HepG2 (cell line): Measurements from ENCODE around the gene SCFD1. TPM values are rescaled to one million over a fixed set of nuclear protein-coding genes. Genes with fewer than 3 reads are reported as not detected.

Experiments used
- ATAC-seq: fragments of 200-7000 bp; cut with Tn5 transposase; 3 replicates; pipeline ENCODE4 v1.9.1; 2020; ENCODE audit warnings: mild to moderate bottlenecking, moderate library complexity
- BruUV-seq: library from RNA; stranded (reverse); fragments of 400-500 nt; replicated peaks from 2 replicates; lab custom pipeline; 2021; lab: Mats Ljungman, UMichigan
- CTCF ChIA-PET: fragments of 300-600 bp; formaldehyde crosslinking; extraction: SDS; loops from one replicate; lab custom pipeline; 2021; ENCODE audit warnings: low total read pairs, inconsistent platforms, low intra/inter-chr PET ratio; lab: Yijun Ruan, JAX
- POLR2A ChIA-PET: fragments of 350-600 bp; sonication (Branson Sonifier 250); formaldehyde crosslinking; loops from one replicate; lab custom pipeline; 2020; ENCODE audit warnings: antibody characterized with exemption, inconsistent platforms; lab: Yijun Ruan, JAX
- DNase-seq: peaks from one replicate; pipeline ENCODE4 v3.0.0-alpha.2; 2015; ENCODE audit warnings: low spot score
- FAIRE-seq: peaks from 3 replicates; lab custom pipeline; 2011; peaks lifted over from hg19 to GRCh38; lab: Jason Lieb, UNC
- H2AFZ ChIP-seq: one replicate; pipeline ENCODE4 v1.6.1; 2011; ENCODE audit warnings: low read length, inconsistent platforms
- H3K27ac ChIP-seq: fragments of 300-600 bp; 3 replicates; pipeline ENCODE4 v1.8.0; 2011; ENCODE audit warnings: mixed run types, mild to moderate bottlenecking, mixed read lengths, low read length, inconsistent platforms; ENCODE audit not compliant: insufficient read depth; ENCODE audit errors: extremely low read length
- H3K27me3 ChIP-seq, 2 experiments: fragments of 200-600 bp in 1 of 2; 2 replicates in 1 of 2; 3 replicates in 1 of 2; pipeline versions ENCODE4 v1.6.0 to v1.8.0; 2011; ENCODE audit warnings: low read length in 2 of 2, mild to moderate bottlenecking in 2 of 2, moderate library complexity in 2 of 2, inconsistent platforms in 1 of 2; ENCODE audit not compliant: insufficient read depth in 2 of 2, control insufficient read depth in 1 of 2
- H3K36me3 ChIP-seq, 2 experiments: fragments of 200-600 bp in 1 of 2; replicated peaks in 1 of 2; 2 replicates in 1 of 2; 3 replicates in 1 of 2; pipeline versions ENCODE4 v1.5.1 to v1.8.0; 2011; ENCODE audit warnings: low read length in 2 of 2, inconsistent platforms in 1 of 2; ENCODE audit not compliant: insufficient read depth in 2 of 2, control insufficient read depth in 1 of 2
- H3K4me1 ChIP-seq: 2 replicates; pipeline ENCODE4 v1.5.1; 2012; ENCODE audit warnings: low read length, inconsistent platforms; ENCODE audit not compliant: insufficient read depth
- H3K4me2 ChIP-seq: 2 replicates; pipeline ENCODE4 v1.6.0; 2011; ENCODE audit warnings: low read depth, low read length, inconsistent platforms
- H3K4me3 ChIP-seq, 3 experiments: fragments of 200-600 bp in 1 of 3; sonication (generic), shearing (Covaris generic) in 1 of 3; replicated peaks in 1 of 3; 2 replicates each; pipeline ENCODE4 v1.5.1; 2011 to 2016; ENCODE audit warnings: low read length in 3 of 3, inconsistent platforms in 2 of 3, low read depth in 2 of 3, mild to moderate bottlenecking in 2 of 3, control low read depth in 1 of 3, mixed read lengths in 1 of 3; ENCODE audit not compliant: insufficient read depth in 1 of 3
- H3K79me2 ChIP-seq: one replicate; pipeline ENCODE4 v1.6.1; 2011; ENCODE audit warnings: low read length, inconsistent platforms; ENCODE audit not compliant: insufficient read depth
- H3K9ac ChIP-seq: 2 replicates; pipeline ENCODE4 v1.6.0; 2011; ENCODE audit warnings: mild to moderate bottlenecking, low read depth, low read length, inconsistent platforms; ENCODE audit not compliant: insufficient read depth
- H3K9me3 ChIP-seq: 2 replicates; pipeline ENCODE4 v1.5.1; 2012; ENCODE audit warnings: mild to moderate bottlenecking, low read length
- H4K20me1 ChIP-seq: 2 replicates; pipeline ENCODE4 v1.6.0; 2011; ENCODE audit warnings: inconsistent platforms, mild to moderate bottlenecking, low read length, moderate library complexity; ENCODE audit not compliant: insufficient read depth
- ATF7 ChIP-seq, 2 experiments: fragments of 450-650 bp in 1 of 2; sonication (generic) in 1 of 2; formaldehyde crosslinking in 1 of 2; IDR thresholded peaks; 2 replicates each; pipeline versions ENCODE4 v1.4.0 to v1.6.1; 2016 to 2020; ENCODE audit warnings: antibody characterized with exemption in 1 of 2, mild to moderate bottlenecking in 1 of 2, missing genetic modification reagents in 1 of 2
- CAMTA2 ChIP-seq: sonication (generic); formaldehyde crosslinking; IDR thresholded peaks from 2 replicates; pipeline ENCODE4 v1.4.0; 2020; ENCODE audit warnings: mild to moderate bottlenecking, missing genetic modification reagents, borderline replicate concordance
- NFE2L1 ChIP-seq: sonication (generic); formaldehyde crosslinking; IDR thresholded peaks from 2 replicates; pipeline ENCODE4 v1.4.0; 2020; ENCODE audit warnings: missing genetic modification reagents, mild to moderate bottlenecking, borderline replicate concordance
- PPARG ChIP-seq: conservative IDR thresholded peaks from 2 replicates; pipeline ENCODE4 v1.6.1; 2016; ENCODE audit warnings: missing biosample characterization, missing genetic modification reagents
- PRDM15 ChIP-seq: sonication (generic); formaldehyde crosslinking; IDR thresholded peaks from 2 replicates; pipeline ENCODE4 v1.4.0; 2020; ENCODE audit warnings: missing genetic modification reagents
- SRSF9 ChIP-seq: fragments of 200-400 bp; formaldehyde crosslinking; IDR thresholded peaks from 2 replicates; pipeline ENCODE4 v1.6.1; 2018; ENCODE audit warnings: borderline replicate concordance, mild to moderate bottlenecking, low read depth, low read length; ENCODE audit not compliant: insufficient read depth, poor library complexity, severe bottlenecking
- SSRP1 ChIP-seq: IDR thresholded peaks from 2 replicates; pipeline ENCODE4 v1.6.1; 2016; ENCODE audit warnings: control low read depth
- ZBTB8A ChIP-seq: sonication (generic); formaldehyde crosslinking; IDR thresholded peaks from 2 replicates; pipeline ENCODE4 v1.4.0; 2020; ENCODE audit warnings: mild to moderate bottlenecking, low read depth, missing genetic modification reagents, borderline replicate concordance
- ZNF253 ChIP-seq: sonication (generic); formaldehyde crosslinking; IDR thresholded peaks from 2 replicates; pipeline ENCODE4 v1.8.0; 2022; ENCODE audit warnings: mild to moderate bottlenecking, missing genetic modification reagents, borderline replicate concordance
- ZNF263 ChIP-seq: sonication (generic); formaldehyde crosslinking; IDR thresholded peaks from 2 replicates; pipeline ENCODE4 v1.4.0; 2020; ENCODE audit warnings: missing genetic modification reagents
- ZNF552 ChIP-seq: sonication (generic); formaldehyde crosslinking; IDR thresholded peaks from 2 replicates; pipeline ENCODE4 v1.9.0; 2022; ENCODE audit warnings: missing genetic modification reagents, mild to moderate bottlenecking, borderline replicate concordance
- ZNF557 ChIP-seq: sonication (generic); formaldehyde crosslinking; IDR thresholded peaks from 2 replicates; pipeline ENCODE4 v1.4.0; 2020; ENCODE audit warnings: missing genetic modification reagents
- ZNF790 ChIP-seq: sonication (generic); formaldehyde crosslinking; IDR thresholded peaks from 2 replicates; pipeline ENCODE4 v1.8.0; 2022; ENCODE audit warnings: missing genetic modification reagents, mild to moderate bottlenecking, borderline replicate concordance
- WGBS: methylation state at CpG from one replicate; pipeline ENCODE4 v1.1.6; 2017; ENCODE audit warnings: low lambda C conversion rate; 5-methylcytosine and 5-hydroxymethylcytosine counted together
- in situ Hi-C: cut with HindIII; loops from 2 replicates; pipeline ENCODE4 v1.10.0; 2017; ENCODE audit warnings: low pct_unique_long_range_greater_than_20kb; ENCODE audit not compliant: extremely low pct_ligation_motif_present
- intact Hi-C: fragments of 100-400 bp; cut with micrococcal nuclease; formaldehyde crosslinking; loops from one replicate; pipeline ENCODE4 v1.10.0; 2022; ENCODE audit not compliant: unreplicated experiment
- polyA plus RNA-seq, 8 experiments: library from polyadenylated mRNA; depleted of rRNA in 3 of 8; stranded (reverse) in 7 of 8; unstranded in 1 of 8; fragments of >200 nt; fragmentation: Illumina TruSeq in 4 of 8; extraction: Trizol in 4 of 8; gene quantifications; 2 replicates each; pipeline versions ENCODE4 v1.2.1 to v1.2.3, GENCODE V29; 2011 to 2016; ENCODE audit warnings: low read depth in 4 of 8, missing spikeins in 1 of 8, mixed read lengths in 1 of 8; ENCODE audit not compliant: insufficient read depth in 1 of 8
- total RNA-seq, 5 experiments: library from RNA; depleted of rRNA; stranded (reverse); fragments of >200 nt; fragmentation: Illumina TruSeq; extraction: Trizol; gene quantifications; 2 replicates each; pipeline ENCODE4 v1.2.3, GENCODE V29; 2016; ENCODE audit warnings: low read depth in 1 of 5
- TF ChIP-seq, protein P1 (sequence below): sonication (generic); formaldehyde crosslinking; IDR thresholded peaks from 2 replicates; pipeline ENCODE4 v1.5.0; 2020; ENCODE audit warnings: mild to moderate bottlenecking, low read depth, missing genetic modification reagents, borderline replicate concordance
- TF ChIP-seq, protein P2 (sequence below): sonication (generic); formaldehyde crosslinking; IDR thresholded peaks from 2 replicates; pipeline ENCODE4 v1.8.0; 2022; ENCODE audit warnings: missing genetic modification reagents, mild to moderate bottlenecking, moderate library complexity, borderline replicate concordance

Gene SCFD1
- total and polyA plus RNA-seq, 2 of the 13 experiments (the other 11 are each of a cell fraction or from before 2014, with no cell fraction given): 235 to 256 TPM

GRCh38 chr14:30768791-30769190 is 146.7 kb downstream of the SCFD1 start (continued):
- TF ChIP-seq PRDM15 (CRISPR knock-in tag) (no peak), ZNF557 (CRISPR knock-in tag) (no peak), CAMTA2 (CRISPR knock-in tag) (no peak)
- TF ChIP-seq, all 625 proteins: peak for 0

GRCh38 chr14:30770376-30770775 is 148.3 kb downstream of the SCFD1 start:
- Histone ChIP-seq H3K27me3 (peaks cover 0 to 39% of the 10 kb centered on the region in 2 experiments; a peak in 4 of 5 replicates), H3K4me2 (no peak overlapping the region), H3K27ac (no peak overlapping the region), H3K9me3 (no peaks in the 10 kb centered on the region), H2AFZ (no peak overlapping the region), H3K4me3 (no peak overlapping the region), H3K79me2 (no peaks in the 10 kb centered on the region), H4K20me1 (no peaks in the 10 kb centered on the region), H3K36me3 (no peaks in the 10 kb centered on the region), H3K4me1 (no peaks in the 10 kb centered on the region), H3K9ac (no peak overlapping the region)
- BruUV-seq: no TSS peak
- intact Hi-C loops (no loop called here), in situ Hi-C loops (no loop called here)
- DNase-seq (no peak), ATAC-seq (no peak), FAIRE-seq (no peak)
- 18% methylated on average over 6 of the region's 6 CpGs for WGBS
- POLR2A ChIA-PET: no interaction called here
- CTCF ChIA-PET: no interaction called here
- TF ChIP-seq, protein P1, sequence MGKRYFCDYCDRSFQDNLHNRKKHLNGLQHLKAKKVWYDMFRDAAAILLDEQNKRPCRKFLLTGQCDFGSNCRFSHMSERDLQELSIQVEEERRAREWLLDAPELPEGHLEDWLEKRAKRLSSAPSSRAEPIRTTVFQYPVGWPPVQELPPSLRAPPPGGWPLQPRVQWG: no peak
- no peak for TF ChIP-seq ZNF552 (CRISPR knock-in tag)
- no peak for TF ChIP-seq ATF7 (IDR thresholded peaks at IDR 0.05)
- TF ChIP-seq ATF7 (CRISPR knock-in tag; IDR thresholded peaks at IDR 0.05): no peak
- no peak for TF ChIP-seq SSRP1
- no peak for TF ChIP-seq SRSF9
- TF ChIP-seq, protein P2, sequence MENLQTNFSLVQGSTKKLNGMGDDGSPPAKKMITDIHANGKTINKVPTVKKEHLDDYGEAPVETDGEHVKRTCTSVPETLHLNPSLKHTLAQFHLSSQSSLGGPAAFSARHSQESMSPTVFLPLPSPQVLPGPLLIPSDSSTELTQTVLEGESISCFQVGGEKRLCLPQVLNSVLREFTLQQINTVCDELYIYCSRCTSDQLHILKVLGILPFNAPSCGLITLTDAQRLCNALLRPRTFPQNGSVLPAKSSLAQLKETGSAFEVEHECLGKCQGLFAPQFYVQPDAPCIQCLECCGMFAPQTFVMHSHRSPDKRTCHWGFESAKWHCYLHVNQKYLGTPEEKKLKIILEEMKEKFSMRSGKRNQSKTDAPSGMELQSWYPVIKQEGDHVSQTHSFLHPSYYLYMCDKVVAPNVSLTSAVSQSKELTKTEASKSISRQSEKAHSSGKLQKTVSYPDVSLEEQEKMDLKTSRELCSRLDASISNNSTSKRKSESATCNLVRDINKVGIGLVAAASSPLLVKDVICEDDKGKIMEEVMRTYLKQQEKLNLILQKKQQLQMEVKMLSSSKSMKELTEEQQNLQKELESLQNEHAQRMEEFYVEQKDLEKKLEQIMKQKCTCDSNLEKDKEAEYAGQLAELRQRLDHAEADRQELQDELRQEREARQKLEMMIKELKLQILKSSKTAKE (CRISPR knock-in tag): no peak
- no peak for TF ChIP-seq ZNF263 (CRISPR knock-in tag)
- no peak for TF ChIP-seq ZNF790
- no peak for TF ChIP-seq NFE2L1
- no peak for TF ChIP-seq PPARG (CRISPR knock-in tag)
- no peak for TF ChIP-seq ZBTB8A
- TF ChIP-seq ZNF253 (CRISPR knock-in tag): no peak
